HG02642 (cell line): Measurements from ENCODE around the gene DNAJC4.
A peak's percentile ranks its signal among the peaks of the same experiment; 100 is the strongest.

Source experiments
- ATAC-seq: cut with Tn5 transposase; IDR thresholded peaks from one replicate; pipeline ENCODE4 v1.9.1; 2021; ENCODE audit warnings: mild to moderate bottlenecking; ENCODE audit not compliant: unreplicated experiment, poor library complexity

Gene DNAJC4

GRCh38 chr11:64255135-64256128 lies 25.1 kb downstream of the DNAJC4 start:
- ATAC-seq: no peak

DNA sequence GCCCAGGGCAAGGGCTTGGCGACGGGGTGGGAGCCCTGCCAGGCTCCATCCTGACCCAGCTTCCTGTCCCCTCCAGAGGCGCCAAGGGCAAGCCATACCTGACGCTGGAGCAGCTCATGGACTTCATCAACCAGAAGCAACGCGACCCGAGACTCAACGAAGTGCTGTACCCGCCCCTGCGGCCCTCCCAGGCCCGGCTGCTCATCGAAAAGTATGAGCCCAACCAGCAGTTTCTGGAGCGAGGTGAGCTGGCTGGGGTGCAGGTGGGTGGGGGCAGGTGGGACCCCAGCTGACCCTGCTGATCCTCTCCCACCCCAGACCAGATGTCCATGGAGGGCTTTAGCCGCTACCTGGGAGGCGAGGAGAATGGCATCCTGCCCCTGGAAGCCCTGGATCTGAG lies 26.0 kb downstream of the DNAJC4 start:
- no peak for ATAC-seq

DNA sequence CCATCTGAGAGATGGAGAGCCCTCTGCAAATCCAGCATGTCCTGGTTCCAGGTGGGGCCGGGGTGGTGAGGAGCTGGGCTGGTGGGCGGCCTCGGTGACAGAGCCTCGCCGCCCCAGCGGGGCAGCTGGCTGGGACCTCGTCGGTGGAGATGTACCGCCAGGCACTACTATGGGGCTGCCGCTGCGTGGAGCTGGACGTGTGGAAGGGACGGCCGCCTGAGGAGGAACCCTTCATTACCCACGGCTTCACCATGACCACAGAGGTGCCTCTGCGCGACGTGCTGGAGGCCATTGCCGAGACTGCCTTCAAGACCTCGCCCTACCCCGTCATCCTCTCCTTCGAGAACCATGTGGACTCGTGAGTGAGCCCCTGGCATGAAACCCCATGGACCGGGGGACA lies 28.0 kb downstream of the DNAJC4 start:
- ATAC-seq: no peak

DNA sequence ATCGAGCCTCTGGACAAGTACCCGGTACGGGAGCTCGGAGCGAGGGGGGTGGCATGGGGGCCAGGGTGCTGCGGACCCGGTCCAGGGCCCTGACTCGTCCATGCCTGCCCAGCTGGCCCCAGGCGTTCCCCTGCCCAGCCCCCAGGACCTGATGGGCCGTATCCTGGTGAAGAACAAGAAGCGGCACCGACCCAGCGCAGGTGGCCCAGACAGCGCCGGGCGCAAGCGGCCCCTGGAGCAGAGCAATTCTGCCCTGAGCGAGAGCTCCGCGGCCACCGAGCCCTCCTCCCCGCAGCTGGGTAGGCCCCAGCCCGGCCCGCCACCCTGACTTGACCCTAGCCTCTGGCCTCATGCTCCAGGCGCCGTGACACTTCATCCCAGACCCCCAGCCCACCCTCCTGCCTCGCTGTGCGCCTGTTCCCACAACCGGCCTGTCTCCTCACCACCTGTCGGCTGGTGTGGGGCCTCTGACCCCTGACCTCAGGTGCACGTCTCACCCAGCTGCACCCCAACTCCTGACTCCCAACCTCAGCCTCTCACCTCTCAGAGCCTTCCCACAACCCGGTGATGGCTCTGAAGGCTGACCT lies 28.7 kb downstream of the DNAJC4 start:
- no peak for ATAC-seq

GRCh38 chr11:64259533-64260067 lies 29.3 kb downstream of the DNAJC4 start:
- no peak for ATAC-seq

GRCh38 chr11:64260147-64260708 lies 29.9 kb downstream of the DNAJC4 start:
- ATAC-seq: no peak

DNA sequence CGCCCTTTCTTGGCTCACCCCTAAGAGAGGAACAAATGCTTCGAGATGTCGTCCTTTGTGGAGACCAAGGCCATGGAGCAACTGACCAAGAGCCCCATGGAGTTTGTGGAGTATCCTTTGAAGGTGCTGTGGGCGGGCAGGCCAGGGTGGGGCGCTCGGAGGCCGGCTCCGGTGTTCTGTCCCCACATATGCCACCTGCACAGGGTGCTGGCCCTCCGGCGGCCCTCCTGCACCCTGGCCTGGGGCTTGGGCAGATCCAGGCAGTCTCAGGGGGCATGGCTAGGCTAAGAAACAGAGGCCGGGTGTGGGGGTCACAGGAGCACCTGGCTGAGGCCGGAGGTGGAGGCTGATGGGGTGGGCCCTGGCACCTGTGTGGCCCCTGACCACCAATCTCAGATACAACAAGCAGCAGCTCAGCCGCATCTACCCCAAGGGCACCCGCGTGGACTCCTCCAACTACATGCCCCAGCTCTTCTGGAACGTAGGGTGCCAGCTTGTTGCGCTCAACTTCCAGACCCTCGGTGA lies 31.3 kb downstream of the DNAJC4 start:
- no peak for ATAC-seq

DNA sequence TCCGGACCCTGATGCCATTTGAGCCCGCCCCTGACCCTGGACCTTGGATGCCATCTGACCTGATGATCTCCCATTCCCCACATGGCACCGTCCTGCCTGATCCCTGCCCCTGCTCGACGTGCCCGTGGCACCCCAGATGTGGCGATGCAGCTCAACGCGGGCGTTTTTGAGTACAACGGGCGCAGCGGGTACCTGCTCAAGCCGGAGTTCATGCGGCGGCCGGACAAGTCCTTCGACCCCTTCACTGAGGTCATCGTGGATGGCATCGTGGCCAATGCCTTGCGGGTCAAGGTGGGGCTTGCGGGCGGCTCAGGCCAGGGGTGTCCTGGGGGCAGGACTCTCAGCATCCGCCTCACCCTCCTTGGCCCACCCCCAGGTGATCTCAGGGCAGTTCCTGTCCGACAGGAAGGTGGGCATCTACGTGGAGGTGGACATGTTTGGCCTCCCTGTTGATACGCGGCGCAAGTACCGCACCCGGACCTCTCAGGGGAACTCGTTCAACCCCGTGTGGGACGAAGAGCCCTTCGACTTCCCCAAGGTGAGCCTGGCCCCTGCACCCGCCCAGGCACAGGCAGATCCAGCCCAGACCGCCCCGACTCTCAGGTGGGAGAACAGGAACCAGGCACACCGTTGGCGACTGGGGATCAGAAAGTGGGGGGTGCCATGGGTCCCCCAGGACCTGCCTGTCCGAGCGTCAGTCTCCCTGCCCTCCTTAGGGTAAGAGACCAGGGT lies 32.1 kb downstream of the DNAJC4 start:
- no peak for ATAC-seq

DNA sequence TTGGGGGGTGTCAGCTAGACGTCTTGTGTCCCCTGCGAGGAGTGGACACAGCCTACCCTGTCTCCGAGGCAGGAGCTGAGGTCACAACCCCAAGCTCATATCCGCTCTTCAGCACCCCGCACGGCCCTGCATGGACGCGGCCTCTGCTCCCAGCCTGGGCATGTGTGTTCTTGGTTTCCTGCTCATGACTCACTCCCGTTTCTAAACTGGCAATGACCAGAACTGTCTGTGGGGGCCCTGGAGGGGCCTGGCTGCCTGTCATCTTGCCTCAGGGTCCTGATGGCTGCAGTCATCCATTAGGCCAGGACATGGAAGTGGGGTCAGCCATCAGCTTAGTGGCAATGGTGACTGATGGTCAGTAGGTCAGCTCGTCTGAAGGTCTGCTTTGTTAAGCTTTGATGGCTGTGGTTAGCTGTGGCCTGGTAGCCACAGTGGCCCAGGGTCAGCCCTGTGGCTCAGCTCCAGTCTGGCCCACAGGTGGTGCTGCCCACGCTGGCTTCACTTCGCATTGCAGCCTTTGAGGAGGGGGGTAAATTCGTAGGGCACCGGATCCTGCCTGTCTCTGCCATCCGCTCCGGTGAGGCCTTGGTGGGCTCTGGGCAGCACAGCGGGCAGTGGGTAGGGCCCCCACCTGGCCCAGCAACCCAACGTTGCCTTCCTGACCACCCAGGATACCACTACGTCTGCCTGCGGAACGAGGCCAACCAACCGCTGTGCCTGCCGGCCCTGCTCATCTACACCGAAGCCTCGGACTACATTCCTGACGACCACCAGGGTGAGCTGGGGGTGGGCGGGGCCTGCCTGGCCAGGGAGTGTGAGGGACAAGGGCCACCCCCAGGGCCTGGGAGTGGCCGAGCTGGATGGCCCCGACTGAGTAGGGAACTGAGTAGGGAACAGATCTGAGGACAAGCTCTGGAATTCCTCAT lies 32.9 kb downstream of the DNAJC4 start:
- no peak for ATAC-seq

GRCh38 chr11:64263947-64264317 lies 33.6 kb downstream of the DNAJC4 start:
- ATAC-seq: no peak

DNA sequence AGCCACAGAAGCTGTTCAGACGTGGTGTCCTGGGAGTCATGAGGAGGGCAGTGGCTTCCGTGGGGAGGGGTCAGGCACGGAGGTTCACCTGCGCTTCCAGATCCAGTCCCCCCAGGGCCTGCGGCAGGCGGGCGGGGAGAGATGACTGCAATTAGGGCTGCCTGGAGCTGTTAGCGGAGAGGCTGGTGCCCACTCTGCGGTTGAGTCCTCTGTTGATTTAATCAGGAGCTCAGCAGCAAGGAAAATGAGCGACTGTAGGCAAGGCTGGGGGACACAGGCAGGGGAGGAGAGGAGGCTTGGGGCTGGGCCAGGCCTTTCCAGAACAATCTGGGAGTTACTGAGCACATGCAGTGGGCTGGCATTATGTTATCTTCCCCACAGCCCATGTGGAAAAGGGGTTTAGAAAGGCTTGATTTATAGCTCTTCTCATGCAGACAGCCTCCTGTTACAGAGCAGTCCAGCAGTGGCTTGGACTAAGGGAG lies 34.1 kb downstream of the DNAJC4 start:
- ATAC-seq: no peak

GRCh38 chr11:64265176-64266160 lies 35.1 kb downstream of the DNAJC4 start:
- ATAC-seq: no peak

DNA sequence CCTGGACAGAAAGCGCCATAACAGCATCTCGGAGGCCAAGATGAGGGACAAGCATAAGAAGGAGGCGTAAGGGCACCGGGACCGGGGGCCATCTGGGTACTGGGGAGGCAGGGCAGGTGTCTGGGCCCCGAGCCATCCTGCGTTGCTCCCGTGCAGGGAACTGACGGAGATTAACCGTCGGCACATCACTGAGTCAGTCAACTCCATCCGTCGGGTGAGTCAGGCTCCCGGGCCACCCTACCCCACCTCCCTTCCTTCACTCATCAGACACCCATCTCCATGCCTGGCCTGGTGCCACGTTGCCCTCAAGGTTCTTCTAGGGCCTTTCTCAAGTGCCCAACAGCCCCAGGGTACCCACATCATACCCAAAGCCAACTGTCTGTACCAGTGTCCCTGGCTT lies 36.0 kb downstream of the DNAJC4 start:
- no peak for ATAC-seq

GRCh38 chr11:64267207-64267945 lies 37.0 kb downstream of the DNAJC4 start:
- ATAC-seq: no peak

GRCh38 chr11:64268025-64268892 lies 37.9 kb downstream of the DNAJC4 start:
- no peak for ATAC-seq

GRCh38 chr11:64268893-64269539 lies 38.7 kb downstream of the DNAJC4 start:
- ATAC-seq: peak; percentile 10
